ENCODE results near the gene CBX3. TPM values are rescaled to one million over a fixed set of nuclear protein-coding genes. Genes with fewer than 3 reads are reported as not detected.
"Not testable (repeated sequence)": the region's sequence is repeated elsewhere in the genome, so short reads cannot be mapped to it uniquely, and the experiment has no call there.

The CBX3 gene
- total RNA-seq, 1 donor from 2014 or later, result 157 TPM

- no peak for DNase-seq (ENCODE audit: low read depth, low spot score)
These were observed 14.0 kb upstream of the CBX3 start for GRCh38 chr7:26187380-26188205.

GRCh38 chr7:26188206-26188956, 13.2 kb upstream of the CBX3 start:
- DNase-seq (ENCODE audit: low read depth, low spot score), result no peak

GRCh38 chr7:26188957-26189541, 12.5 kb upstream of the CBX3 start:
- no peak for DNase-seq (ENCODE audit: low read depth, low spot score)

GRCh38 chr7:26189697-26190096, 11.8 kb upstream of the CBX3 start:
- no peak for DNase-seq (ENCODE audit: low read depth, low spot score)

- no peak for DNase-seq (ENCODE audit: low read depth, low spot score)
These were observed 11.1 kb upstream of the CBX3 start for GRCh38 chr7:26190417-26190869.

- DNase-seq (ENCODE audit: low read depth, low spot score), result no peak
These were observed 10.1 kb upstream of the CBX3 start for GRCh38 chr7:26191233-26191973.

GRCh38 chr7:26191974-26192479, 9.5 kb upstream of the CBX3 start:
- DNase-seq (ENCODE audit: low read depth, low spot score), result no peak

- DNase-seq (ENCODE audit: low read depth, low spot score), result no peak
These were observed 9.0 kb upstream of the CBX3 start for GRCh38 chr7:26192485-26193087.

GRCh38 chr7:26193432-26194207, 7.9 kb upstream of the CBX3 start:
- no peak for DNase-seq (ENCODE audit: low read depth, low spot score)

- not testable (repeated sequence) for DNase-seq (ENCODE audit: low read depth, low spot score)
These were observed 6.8 kb upstream of the CBX3 start for GRCh38 chr7:26194764-26195163.

GRCh38 chr7:26195182-26195581, 6.4 kb upstream of the CBX3 start:
- no peak for DNase-seq (ENCODE audit: low read depth, low spot score)

- no peak for DNase-seq (ENCODE audit: low read depth, low spot score)
These were observed 5.5 kb upstream of the CBX3 start for GRCh38 chr7:26195867-26196657.

- no peak for DNase-seq (ENCODE audit: low read depth, low spot score)
These were observed 4.1 kb upstream of the CBX3 start for GRCh38 chr7:26197153-26198115.

- DNase-seq (ENCODE audit: low read depth, low spot score), result no peak
These were observed 3.3 kb upstream of the CBX3 start for GRCh38 chr7:26198133-26198780.

- no peak for DNase-seq (ENCODE audit: low read depth, low spot score)
These were observed 2.8 kb upstream of the CBX3 start for GRCh38 chr7:26198781-26199169.

GRCh38 chr7:26199301-26200037, 2.1 kb upstream of the CBX3 start:
- DNase-seq (ENCODE audit: low read depth, low spot score), result no peak

- no peak for DNase-seq (ENCODE audit: low read depth, low spot score)
These were observed 1.5 kb upstream of the CBX3 start for GRCh38 chr7:26200038-26200443.
